ENCODE results near the gene SLC35C1.
"Not testable (repeated sequence)": the region's sequence is repeated elsewhere in the genome, so short reads cannot be mapped to it uniquely, and the experiment has no call there.

Gene SLC35C1

DNA sequence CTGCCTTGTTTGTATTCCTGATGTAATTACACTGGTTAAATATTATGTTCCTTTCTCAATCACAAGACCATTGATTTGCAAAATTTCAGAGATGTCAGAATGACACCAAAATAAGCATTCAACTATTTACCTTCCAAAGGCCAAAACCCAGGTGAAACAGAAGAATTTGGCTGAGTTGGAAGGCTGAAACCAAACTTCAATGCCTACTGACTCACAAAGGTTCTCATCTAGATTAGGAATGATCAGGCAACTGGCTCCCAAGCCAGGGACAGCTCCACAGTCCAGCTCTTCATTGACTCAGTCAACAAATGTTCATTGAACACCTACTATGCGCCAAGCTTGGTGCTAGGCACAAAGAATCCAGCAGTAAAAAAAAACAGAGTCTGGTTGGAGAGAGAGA, 13.4 kb upstream of the SLC35C1 start:
- no peak for DNase-seq

DNA sequence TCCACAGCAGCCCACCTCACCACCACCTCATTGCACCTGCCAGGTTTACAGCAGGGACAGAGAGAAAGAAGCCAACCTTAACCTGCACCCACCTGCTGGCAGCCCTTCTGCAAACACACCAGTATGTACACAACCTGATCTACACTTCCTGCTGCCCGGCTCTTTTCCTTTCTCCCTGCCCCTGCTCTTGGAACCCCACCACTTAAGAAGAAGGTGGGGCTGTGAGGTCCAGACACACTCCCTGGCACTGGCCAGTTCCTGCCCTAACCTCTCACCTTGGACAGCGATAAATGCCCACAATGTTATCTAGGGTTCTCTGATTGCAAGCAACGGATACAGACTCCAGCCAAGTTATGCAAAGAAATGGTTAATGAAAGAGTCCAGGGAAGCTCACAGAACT, 10.8 kb upstream of the SLC35C1 start:
- DNase-seq = no peak

DNA sequence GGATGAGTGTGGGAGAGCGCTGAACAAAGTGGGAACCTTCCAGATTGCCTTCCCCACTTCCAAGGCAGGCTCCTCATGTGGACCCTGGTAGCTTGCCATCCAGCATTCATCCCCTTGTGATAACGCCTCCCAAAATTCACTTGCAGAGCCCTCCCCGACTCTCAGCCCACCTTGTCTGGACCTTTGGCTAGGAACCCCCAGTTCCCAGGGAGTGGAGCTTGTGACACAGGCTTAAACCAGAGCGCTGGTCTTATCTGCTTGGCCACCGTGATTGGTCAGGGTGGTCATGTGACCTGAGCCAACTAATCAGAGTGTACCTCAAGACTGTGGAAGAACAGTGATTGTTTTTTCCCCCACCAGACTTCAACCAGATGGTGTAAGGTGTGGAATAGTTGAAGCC, 9.6 kb upstream of the SLC35C1 start:
- no peak for DNase-seq

DNA sequence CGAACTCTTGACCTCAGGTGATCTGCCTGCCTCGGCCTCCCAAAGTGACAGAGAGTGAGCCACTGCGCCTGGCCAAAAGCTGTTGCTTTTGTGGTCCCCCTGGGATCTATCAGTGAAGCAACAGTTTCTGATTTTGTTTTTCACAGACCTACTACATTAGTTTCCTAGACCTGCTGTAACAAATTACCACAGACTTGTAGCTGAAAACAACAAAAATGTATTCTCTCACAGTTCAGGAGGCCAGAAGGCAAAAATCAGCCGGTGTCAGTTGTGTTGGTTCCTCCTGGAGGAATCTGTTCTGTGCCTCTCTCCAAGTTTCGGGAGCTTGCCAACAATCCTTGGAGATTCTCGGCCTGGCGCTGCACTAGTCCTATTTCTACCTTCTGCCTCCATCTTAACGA, 8.5 kb upstream of the SLC35C1 start:
- no peak for DNase-seq

DNA sequence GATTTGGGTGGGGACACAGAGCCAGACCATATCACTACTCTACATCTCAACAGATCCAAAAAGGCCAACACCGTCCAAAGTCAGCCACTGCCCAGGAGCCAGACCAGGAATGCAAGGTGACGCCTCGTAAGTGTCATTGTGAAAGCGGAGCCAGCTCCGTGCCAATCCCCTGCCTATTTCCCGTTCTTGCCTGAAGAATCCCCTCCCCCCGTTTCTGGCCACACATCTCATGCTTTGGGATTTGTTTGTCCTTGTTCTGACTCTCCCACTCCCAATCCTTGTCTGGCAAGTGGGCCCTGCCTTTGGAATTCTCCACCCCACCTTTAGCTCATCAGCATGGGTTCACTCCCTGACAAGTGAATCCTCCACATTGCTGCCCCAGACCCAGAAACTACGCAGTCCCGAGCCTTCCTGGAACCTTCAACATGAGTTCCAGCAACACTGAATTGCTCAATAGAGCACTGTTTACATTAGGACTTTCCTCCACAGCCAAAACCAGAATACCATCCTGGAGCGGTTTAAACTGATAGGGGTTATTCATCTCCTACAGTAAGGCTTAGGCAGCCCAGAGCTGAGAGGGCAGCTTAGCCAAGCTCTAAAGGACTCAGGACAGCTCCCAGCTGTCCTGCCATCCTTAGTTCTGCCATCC, 6.0 kb upstream of the SLC35C1 start:
- DNase-seq = no peak

DNA sequence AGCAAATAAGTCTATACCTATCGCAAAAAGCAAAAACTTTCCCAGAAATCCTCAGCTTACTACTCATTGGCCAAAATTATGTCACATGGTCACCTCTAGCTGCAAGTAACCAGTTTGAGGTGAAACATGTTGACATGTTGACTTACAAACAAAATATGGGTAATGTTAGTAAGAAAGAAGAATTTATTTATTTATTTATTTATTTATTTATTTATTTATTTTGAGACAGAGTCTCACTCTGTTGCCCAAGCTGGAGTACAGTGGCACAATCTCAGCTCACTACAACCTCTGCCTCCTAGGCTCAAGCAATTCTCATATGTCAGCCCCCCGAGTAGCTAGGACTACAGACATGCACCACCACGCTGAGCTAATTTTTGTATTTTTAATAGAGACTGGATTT, 5.4 kb upstream of the SLC35C1 start:
- no peak for DNase-seq

DNA sequence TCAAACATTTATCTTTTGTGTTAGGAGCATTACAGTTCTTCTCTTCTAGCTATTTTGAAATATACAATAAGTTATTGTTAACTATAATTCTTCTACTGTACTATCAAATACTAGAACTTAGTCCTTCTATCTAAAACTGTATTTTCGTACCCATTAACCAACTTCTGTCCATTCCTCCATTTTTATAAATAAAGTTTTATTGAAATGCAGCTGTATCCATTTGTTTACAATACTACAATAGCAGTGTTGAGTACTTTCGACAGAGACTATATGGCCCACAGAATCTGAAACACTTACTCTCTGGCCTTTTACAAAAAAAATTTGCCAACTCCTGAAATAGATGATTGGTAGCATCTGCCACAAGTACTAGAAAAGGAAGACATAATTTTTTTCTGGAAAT, 4.7 kb upstream of the SLC35C1 start:
- no peak for DNase-seq

DNA sequence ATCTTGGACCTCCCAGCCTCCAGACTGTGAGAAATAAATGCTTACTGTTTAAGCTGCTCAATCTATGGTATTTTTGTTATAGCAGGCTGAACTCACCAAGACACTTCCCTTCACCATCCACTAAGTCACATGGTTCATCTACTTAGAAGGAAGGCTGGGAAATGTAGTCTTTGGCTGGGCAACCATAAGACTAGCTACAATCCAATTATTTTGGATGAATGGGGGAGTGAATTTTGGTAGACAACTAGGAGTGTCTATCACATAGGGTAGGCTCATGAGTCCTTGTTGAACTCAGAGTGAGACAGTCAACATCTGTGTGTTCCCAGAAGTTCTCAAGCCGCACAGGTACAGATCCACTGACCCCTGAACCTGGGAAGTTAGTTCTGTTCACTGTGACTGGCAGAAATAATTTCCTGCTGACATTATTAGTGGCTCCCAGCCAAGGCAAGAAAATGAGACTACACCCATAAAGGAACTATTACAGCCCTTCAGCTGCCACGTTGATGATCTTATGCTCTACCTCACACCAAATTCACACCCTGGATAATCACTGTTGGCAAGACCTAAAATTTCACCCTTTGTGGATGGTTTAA, 3.1 kb upstream of the SLC35C1 start:
- peak; percentile 38 for DNase-seq

DNA sequence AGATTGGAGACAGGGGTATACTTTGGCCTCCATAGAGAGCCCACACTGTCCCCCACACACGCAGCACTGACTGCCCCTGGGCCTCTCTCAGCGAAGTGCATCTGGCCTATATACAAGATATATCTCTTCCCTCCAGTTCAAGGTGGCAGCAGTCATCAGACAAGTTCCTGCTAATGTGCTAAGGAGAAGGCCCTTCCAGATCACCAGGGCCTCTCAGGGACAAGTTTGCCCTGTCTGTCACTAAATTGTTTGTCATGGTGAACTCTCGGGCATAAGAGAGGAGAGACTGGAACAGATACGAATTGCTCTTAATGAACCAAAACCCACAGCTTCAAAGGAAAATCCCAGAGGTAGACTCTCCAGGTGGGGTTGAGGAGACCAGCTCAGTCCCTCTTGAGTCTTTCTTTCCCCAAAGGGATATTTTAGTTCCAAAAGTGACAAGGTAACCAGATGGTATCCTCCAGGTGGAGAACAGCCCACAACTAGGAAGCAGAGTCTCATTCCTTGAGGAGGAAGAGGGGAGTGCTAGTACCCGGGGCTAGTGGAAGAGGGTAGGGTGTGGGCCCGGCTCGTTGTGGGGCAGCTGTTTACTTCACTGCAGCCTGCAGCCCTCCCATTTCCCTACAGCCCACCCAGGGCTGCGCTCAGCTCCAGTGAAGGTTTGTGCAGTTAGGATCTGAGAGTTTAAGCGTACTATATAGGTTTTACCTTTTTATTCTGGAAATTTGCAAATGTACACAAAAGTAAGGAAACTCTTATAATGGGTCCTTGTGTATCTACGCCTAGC, 2.2 kb upstream of the SLC35C1 start:
- no peak for DNase-seq

DNA sequence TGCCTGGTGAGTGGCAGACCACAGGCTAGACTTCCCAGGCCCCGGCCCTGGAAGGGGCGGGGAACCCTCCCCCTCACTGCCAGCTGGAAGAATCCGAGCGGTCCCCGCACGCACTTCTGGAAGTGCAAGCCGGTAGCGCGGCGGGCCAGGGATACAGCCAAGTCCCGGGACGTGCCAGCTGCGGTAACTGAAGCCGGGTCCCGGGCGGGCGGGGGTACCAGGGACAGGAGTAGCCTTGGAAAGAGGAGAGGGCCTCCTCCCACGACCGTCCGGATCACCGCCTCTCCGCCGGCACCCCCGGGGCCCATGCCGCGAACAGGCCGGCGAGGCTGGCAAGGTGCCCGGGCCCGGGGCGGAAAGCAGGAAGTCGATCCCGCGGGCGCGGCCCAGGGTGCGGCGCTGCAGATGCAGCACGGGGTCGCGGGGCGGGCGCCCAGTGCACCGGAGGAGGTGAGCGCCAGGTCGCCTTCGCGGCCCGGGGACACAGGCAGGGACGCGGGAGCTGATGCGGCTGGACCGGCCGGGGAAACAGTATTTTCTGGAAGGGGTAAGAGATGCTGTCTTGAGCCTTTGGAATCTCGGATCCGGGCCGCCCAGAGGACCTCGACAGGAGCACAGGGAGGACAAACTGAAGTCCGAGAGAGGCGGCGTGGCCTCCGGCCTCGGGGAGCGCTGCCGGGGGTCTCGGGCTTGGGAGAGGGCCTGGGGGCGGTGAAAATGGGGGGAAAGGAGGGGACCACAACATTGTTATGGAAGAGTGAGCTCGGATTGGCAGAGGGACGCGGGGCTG, 783 bp upstream of the SLC35C1 start:
- DNase-seq = peak; percentile 57

DNA sequence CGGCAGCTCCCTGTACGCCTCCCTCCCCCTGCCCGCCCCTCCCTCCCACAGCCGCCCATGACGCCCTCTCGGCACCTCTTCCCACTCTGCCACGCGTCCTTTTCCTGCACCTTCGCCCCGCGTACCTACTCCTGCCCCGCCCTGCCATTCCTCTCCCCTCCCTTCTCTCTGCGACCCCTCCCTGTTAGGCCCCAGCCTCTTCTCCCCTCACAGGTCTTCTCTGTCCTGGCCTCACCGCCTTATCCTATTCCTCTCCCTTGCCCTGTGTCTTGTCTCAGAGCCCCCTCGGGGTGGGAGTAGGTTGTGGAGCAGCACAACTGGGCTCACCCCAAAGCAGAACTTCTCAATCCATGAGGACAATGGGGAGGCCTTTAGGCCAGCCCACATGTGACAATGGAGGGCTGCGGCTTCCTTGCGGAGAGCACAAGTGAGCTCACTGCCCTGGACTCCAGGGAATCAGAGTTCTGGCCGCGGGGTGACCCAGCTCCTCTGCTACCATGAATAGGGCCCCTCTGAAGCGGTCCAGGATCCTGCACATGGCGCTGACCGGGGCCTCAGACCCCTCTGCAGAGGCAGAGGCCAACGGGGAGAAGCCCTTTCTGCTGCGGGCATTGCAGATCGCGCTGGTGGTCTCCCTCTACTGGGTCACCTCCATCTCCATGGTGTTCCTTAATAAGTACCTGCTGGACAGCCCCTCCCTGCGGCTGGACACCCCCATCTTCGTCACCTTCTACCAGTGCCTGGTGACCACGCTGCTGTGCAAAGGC, 539 bp downstream of the SLC35C1 start:
- peak; percentile 35 for DNase-seq

DNA sequence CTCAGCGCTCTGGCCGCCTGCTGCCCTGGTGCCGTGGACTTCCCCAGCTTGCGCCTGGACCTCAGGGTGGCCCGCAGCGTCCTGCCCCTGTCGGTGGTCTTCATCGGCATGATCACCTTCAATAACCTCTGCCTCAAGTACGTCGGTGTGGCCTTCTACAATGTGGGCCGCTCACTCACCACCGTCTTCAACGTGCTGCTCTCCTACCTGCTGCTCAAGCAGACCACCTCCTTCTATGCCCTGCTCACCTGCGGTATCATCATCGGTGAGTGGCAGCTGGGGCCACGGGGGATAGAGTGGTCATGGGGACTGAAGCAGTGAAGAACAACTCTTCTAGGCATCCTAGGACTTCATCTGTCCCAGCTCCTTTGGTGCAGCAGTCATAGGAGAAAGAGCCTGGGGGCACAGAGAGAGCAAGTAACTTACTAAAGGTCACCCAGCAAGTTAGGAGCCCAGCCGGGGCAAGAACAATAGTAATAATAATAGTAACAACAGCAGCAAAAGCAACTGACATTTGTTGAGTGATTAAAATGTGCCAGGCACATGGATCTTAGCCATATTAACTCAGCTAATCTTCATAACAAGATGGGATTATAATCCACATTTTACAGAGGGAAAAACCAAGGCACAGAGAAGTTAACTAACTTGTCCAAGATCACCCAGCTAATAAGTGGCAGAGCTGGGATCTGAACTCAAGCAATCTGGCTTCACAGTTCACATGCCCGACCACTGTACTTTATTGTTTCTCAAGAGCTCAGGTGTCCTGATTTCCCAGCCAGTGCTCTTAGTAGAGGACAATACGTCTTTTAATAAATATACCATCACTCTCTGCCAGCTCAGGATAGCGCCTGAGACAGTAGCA, 1.4 kb downstream of the SLC35C1 start:
- no peak for DNase-seq

DNA sequence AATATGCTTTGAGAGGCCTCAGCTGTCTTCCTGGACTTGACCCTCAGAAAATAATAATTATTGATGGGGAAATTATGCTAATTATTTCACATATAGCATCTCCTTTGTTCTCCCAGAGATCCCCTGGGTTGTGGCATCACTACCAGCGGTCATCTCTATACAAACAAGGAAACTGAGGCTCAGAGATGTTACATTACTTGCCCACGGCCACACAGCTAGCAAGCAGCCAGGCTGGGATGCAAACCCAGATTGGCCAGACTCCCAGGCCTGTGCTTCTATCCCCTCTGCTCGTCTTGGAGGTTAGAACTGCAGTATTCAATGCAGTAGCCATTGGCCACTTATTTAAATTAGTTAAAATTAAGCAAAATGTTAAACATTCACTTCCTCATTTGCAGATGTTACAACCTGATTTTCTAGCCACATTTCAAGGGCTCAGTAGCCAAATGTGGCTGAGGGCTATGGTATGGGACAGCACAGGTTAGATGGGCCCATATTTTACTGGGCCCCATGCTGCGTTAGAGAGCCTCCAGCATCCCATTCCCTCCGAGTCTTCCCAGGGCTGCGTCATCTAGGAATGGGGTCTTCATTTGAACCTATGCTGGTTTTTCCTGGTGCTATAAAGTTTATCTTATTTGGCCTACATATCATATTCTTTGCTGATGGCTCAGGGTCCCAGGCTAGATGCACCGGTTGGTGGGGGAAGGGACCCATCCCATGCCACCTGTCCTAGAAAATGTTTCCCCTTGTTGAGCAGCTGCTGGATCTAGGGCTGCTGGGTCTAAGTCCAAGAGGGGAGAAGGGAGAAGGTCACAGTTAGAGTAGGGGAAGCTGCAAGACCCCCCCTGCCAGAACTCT, 2.2 kb downstream of the SLC35C1 start:
- no peak for DNase-seq

DNA sequence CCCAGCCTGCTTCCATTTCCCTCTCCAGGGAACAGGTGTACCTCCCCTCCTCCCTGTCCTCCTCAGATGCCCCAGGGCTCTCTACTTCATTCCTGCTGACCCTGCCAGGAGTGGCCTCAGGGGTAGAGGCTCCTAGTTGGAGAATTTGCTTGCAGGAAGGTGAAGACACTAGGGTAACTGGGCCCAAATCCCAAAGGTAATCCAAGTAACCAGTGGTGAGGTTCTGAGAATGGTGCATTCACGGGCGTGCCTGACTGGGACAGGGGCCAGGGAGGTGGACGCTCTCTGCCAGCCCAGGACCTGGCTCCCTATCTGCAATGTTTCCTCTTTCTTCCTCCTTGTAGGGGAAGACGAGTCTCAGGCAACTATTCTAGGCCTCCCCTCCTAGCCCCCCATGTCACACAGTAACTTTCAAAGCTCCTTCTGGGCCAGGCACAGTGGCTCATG, 2.9 kb downstream of the SLC35C1 start:
- DNase-seq = no peak

DNA sequence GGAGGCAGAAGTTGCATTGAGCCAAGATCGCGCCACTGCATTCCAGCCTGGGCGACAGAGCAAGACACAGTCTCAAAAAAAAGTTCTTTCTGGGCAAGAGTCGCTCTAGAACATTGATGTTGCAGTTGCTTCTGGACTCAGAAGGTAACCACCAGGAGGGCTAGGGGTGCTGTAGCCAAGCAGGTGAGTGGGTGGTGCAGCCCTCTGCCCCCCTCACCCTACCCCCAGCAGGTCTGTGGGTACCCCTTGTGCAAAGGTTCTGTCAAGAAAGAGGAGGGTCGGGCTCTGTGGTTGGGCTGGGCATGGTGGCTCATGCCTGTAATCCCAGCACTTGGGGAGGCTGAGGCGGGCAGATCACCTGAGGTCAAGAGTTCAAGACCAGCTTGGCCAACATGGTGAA, 3.5 kb downstream of the SLC35C1 start:
- DNase-seq = not testable (repeated sequence)

DNA sequence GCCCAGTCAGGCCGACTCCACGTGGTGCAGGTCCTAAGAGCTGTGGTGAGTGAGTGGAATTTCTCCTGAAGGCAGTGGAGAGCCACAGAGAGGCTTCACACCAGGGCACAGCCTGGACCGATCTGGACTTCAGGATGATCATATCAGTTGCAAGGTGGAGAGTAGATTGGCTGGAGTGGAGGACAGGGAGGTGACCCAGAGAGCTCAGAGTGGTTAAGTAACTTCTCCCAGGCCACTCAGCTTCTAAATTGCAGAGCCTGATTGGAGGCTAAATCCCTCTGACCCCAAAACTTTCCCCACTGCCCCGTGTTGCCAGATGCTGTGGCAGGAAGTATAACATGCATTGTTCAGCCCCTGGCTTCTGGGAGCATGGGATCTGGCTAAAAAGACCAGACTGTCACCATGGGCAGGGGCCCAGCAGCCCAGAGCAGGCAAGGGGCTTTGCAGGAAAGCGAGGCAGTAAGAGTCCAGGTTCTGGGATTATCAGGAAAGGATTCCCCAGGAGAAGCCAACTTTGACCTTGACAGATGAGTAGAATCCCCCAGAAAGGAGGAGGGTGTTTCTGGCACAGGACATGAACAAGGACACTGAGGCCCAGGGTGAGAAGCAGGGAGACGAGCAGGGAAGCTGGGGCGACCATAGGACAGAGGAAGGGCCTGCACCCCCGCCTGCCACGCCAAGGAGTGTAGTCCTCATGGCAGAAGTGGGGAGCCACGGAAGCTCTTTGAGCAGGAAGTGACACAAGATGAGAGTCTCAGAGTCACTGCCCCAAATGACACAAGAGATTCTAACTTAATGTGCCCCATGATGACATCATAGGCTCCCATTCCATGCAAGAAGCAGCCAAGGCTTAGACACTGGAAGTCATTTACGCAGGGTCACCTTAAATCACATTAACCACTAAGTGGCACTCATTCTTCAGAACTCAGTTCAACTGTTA, 4.8 kb downstream of the SLC35C1 start:
- DNase-seq = no peak

DNA sequence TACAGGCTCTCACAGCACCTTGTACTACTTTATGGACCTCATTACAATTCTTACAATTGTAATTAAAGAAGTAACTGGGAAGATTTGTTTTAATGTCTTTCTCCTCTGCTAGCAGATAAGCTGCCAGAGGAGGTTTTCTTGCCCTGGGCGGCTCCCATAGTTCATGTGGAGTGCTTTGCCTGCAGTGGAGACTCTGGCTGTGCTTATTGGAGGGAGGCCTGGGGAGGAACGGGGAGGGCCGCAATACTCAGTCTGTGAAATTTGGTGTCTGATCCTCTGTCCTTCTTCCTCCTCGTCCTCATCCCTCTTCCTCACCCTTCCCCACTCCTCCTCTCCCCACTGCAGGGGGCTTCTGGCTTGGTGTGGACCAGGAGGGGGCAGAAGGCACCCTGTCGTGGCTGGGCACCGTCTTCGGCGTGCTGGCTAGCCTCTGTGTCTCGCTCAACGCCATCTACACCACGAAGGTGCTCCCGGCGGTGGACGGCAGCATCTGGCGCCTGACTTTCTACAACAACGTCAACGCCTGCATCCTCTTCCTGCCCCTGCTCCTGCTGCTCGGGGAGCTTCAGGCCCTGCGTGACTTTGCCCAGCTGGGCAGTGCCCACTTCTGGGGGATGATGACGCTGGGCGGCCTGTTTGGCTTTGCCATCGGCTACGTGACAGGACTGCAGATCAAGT, 5.6 kb downstream of the SLC35C1 start:
- DNase-seq = no peak

DNA sequence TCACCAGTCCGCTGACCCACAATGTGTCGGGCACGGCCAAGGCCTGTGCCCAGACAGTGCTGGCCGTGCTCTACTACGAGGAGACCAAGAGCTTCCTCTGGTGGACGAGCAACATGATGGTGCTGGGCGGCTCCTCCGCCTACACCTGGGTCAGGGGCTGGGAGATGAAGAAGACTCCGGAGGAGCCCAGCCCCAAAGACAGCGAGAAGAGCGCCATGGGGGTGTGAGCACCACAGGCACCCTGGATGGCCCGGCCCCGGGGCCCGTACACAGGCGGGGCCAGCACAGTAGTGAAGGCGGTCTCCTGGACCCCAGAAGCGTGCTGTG, 6.1 kb downstream of the SLC35C1 start:
- no peak for DNase-seq
